Stimulated activated CD8-positive, alpha-beta memory T cell treated with anti-CD3 and anti-CD28 coated beads, Interleukin-7, amount 100 ng/mL, for 4 hours (primary cell): ENCODE data around the gene COL3A1.

ENCODE experiments used
- DNase-seq, 2 donors: peaks; one replicate each; pipeline ENCODE4 v3.0.0-alpha.2; 2020; ENCODE audit warnings: low read depth in 2 of 2

The COL3A1 gene

DNA sequence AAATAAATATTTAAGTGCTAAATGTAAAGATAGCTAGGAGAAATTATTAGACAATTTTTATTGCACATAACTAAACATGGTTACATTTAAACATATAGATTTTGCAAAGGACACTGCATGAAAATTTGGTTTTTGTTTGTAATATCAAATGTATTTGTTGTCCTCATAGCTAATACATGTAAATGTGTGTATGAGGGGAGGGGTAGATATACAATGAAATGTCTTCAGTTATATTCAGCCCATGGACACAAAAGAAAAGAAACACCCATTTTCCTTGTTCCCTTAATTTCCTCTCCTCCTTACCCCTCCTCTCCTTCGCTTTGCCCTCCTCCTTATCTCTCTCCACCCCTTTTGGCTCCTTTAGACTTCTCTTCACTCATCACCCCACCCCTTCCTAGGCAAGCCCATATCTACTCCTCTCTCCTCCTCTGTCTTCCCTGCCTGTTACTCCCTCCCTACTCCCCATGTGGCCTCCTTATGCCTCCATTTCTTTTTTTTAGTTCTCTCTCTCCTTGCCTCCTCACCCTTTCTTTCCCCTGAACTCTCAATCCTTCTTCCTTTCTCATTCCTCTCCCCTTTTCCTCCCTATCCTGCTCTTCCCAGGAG, 1.4 kb downstream of the COL3A1 start:
- no peak for DNase-seq

DNA sequence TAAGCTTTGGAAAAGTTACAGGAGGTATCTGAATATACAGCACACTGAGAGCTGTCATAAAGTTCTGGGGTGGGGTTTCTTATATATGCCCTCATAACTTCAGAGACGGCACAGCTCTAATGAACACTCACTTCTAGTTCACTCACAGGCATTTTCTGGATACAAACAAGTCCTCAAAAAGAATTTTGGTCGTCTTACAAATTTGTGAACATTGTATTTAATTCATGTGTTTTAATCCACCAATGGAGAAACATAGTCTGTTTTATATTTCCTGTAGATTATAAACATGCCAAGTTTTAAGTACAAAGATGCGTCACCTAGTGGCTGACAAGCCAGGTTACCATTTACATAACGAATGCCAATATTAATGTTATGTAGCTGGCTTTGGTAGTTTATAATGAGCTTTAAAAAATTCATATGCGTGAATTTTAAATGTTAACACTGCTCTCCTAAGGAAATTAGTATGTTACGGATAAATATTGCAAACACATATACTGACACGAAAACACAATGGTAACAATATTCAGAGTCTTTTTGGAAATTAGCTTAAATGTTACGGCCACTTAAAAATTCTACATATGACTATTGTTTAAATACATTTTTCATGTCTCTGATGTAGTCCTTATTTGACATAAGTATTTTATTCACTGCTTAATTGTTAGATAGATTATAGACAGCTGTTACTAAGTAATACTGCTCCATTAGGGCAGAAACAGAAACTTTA, 2.5 kb downstream of the COL3A1 start:
- DNase-seq, result no peak

GRCh38 chr2:188977317-188977716, 3.1 kb downstream of the COL3A1 start:
- no peak for DNase-seq

GRCh38 chr2:188978291-188979081, 4.3 kb downstream of the COL3A1 start:
- DNase-seq, result no peak

- DNase-seq, result no peak
Measured at GRCh38 chr2:188979187-188980114, 5.3 kb downstream of the COL3A1 start.

- no peak for DNase-seq
Measured at GRCh38 chr2:188983427-188984064, 9.4 kb downstream of the COL3A1 start.

GRCh38 chr2:188984065-188984491, 9.9 kb downstream of the COL3A1 start:
- no peak for DNase-seq

GRCh38 chr2:188984680-188985079, 10.5 kb downstream of the COL3A1 start:
- no peak for DNase-seq

- DNase-seq, result no peak
Measured at GRCh38 chr2:188986839-188987238, 12.7 kb downstream of the COL3A1 start.

DNA sequence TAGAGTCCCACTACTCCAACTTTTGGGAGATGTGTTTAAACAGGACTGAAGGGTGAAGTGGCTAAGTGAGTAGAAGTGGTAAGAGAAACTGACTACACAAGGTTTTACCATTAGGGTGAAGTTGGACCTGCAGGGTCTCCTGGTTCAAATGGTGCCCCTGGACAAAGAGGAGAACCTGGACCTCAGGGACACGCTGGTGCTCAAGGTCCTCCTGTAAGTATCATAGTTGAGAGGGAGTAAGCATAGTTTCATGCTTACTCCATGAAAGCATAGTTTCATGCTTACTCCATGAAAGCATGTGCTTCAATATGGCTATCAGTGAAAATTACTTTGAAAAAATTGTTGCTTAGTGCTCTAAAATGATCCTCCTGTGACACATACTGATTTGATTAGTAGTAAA, 19.1 kb downstream of the COL3A1 start:
- DNase-seq, result no peak

- no peak for DNase-seq
Measured at GRCh38 chr2:188997263-188997662, 23.1 kb downstream of the COL3A1 start.

DNA sequence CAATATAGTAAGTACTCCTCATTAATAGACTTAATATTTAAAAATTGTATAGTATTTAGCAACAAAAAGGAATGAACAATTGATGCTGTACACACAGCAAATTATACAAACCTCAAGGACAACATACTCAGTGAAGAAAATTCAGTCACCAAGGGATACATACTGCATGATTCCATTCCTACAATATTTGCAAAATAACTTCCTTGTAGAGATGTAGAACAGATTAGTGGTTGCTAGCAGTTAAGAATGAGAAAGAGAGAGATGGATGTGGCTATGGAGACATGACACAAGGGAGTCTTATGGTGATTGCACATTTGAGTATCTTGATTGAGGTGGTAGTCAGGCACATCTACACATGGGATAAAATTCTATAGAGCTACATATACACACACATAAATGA, 26.0 kb downstream of the COL3A1 start:
- DNase-seq, result no peak

DNA sequence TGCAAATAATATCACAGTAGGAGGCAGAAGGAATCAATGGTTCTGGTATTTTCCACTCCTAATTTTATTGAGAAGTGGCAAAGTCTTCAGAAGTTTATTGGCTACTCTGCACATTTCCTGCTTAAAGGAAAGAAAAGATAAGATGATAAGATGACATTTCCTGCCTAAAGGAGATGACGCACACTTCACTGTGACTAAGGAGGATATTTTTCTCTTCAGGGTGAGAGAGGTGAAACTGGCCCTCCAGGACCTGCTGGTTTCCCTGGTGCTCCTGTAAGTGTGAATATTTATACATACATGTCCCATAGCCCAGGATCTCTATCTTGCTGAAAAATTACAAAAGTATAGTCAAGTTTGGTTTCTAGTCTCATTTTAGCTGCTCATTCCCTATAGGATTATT, 27.9 kb downstream of the COL3A1 start:
- DNase-seq, result no peak

GRCh38 chr2:189008555-189009262, 34.5 kb downstream of the COL3A1 start:
- no peak for DNase-seq

GRCh38 chr2:189010536-189010935, 36.4 kb downstream of the COL3A1 start:
- DNase-seq, result no peak

DNA sequence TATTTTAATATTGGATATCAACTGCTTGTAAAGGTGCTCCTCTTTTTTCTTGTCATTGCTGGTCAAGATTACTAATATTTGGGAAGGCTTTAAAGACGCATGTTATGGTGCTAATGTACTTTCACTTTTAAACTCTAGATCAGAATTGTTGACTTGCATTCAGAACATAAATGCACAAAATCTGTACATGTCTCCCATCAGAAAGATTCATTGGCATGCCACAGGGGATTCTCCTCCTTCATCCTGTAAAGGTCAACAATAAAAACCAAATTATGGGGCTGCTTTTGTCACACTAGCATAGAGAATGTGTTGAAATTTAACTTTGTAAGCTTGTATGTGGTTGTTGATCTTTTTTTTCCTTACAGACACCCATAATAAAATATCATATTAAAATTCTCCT, 38.2 kb downstream of the COL3A1 start:
- no peak for DNase-seq

- DNase-seq, result no peak
Measured at GRCh38 chr2:189013031-189013430, 38.9 kb downstream of the COL3A1 start.

- DNase-seq, result no peak
Measured at GRCh38 chr2:189013671-189014448, 39.7 kb downstream of the COL3A1 start.

DNA sequence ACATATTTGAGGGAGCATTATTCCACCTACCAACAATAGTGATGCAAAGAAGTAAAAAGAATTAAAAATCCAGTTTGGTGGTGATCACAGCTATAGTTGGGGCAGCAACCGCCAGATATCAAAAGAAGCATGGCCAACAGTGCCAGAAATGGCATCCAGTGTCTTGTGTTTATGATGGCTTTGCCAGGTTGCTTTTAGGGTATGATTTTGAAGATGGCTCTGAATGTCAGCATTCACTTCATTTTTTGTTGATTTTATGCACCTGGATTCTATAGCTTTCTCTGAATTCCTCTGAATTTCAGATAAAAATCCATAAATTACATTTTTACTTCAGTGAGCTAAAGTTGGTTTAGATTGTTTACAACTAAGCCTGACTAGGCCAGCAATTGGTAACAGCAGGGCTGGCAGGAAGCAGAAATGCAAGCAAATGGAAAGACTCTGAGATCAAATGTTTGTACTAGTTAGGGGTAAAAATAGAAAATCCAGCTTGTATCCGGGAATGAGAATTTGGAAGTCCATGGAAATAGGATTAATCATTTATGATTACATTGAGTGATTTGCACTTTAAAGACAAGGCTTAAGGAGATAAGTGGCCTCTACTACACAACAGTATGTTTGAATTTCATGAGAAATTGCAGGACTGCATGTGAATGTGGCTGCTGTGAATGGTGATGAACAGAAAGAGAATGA, 40.4 kb downstream of the COL3A1 start:
- no peak for DNase-seq
